ENCODE data around the gene PDE6H.
A peak's percentile ranks its signal among the peaks of the same experiment; 100 is the strongest.

The PDE6H gene

GRCh38 chr12:14927267-14927666 is 45.6 kb upstream of the PDE6H start:
- Histone ChIP-seq H3K4me3 (ENCODE audit: low read length) (no peak overlapping the region), H4K20me1 (ENCODE audit: control insufficient read depth, insufficient read depth, low read depth, low read length) (no peaks in the 10 kb centered on the region), H3K27me3 (ENCODE audit: control insufficient read depth, low read length) (no peaks in the 10 kb centered on the region), H3K27ac (ENCODE audit: low read depth, low read length) (no peak overlapping the region), H3K79me2 (ENCODE audit: control insufficient read depth, low read length) (no peaks in the 10 kb centered on the region), H3K9me3 (ENCODE audit: control insufficient read depth, insufficient read depth, low read length) (no peaks in the 10 kb centered on the region), H3K36me3 (ENCODE audit: control insufficient read depth, low read length) (no peaks in the 10 kb centered on the region), H3F3A (ENCODE audit: control insufficient read depth, insufficient read depth) (no peaks in the 10 kb centered on the region), H3K4me2 (ENCODE audit: low read length) (0 out of 2 replicates have a peak overlapping the region, but pooled peaks have one; percentile 6), H3K9me2 (replicated peaks; ENCODE audit: control insufficient read depth, low read length) (no peaks in the 10 kb centered on the region), H3K4me1 (ENCODE audit: control insufficient read depth, low read length) (peaks cover 18% of the 10 kb centered on the region)
- TF ChIP-seq EZH2phosphoT487 (IDR thresholded peaks at IDR 0.05; ENCODE audit: borderline replicate concordance, low read length) (no peak), CTCF (IDR thresholded peaks at IDR 0.05; ENCODE audit: low read depth, low read length, poor library complexity, severe bottlenecking) (no peak)

GRCh38 chr12:14928931-14929330 is 43.9 kb upstream of the PDE6H start:
- Histone ChIP-seq H3K27me3 (ENCODE audit: control insufficient read depth, low read length) (no peaks in the 10 kb centered on the region), H3K79me2 (ENCODE audit: control insufficient read depth, low read length) (no peaks in the 10 kb centered on the region), H3K9me3 (ENCODE audit: control insufficient read depth, insufficient read depth, low read length) (no peaks in the 10 kb centered on the region), H3K36me3 (ENCODE audit: control insufficient read depth, low read length) (no peaks in the 10 kb centered on the region; the same call in 1 of the 2 replicates), H3F3A (ENCODE audit: control insufficient read depth, insufficient read depth) (no peaks in the 10 kb centered on the region), H3K4me1 (ENCODE audit: control insufficient read depth, low read length) (peaks cover 18% of the 10 kb centered on the region), H3K27ac (ENCODE audit: low read depth, low read length) (no peak overlapping the region), H3K4me3 (ENCODE audit: low read length) (no peak overlapping the region), H3K4me2 (ENCODE audit: low read length) (no peak overlapping the region), H4K20me1 (ENCODE audit: control insufficient read depth, insufficient read depth, low read depth, low read length) (no peaks in the 10 kb centered on the region), H3K9me2 (replicated peaks; ENCODE audit: control insufficient read depth, low read length) (no peaks in the 10 kb centered on the region)
- TF ChIP-seq EZH2phosphoT487 (IDR thresholded peaks at IDR 0.05; ENCODE audit: borderline replicate concordance, low read length): no peak
- TF ChIP-seq CTCF (IDR thresholded peaks at IDR 0.05; ENCODE audit: low read depth, low read length, poor library complexity, severe bottlenecking): no peak

GRCh38 chr12:14930299-14930698 is 42.5 kb upstream of the PDE6H start:
- H3K9me3 ChIP-seq (ENCODE audit: control insufficient read depth, insufficient read depth, low read length): no peaks in the 10 kb centered on the region
- H4K20me1 ChIP-seq (ENCODE audit: control insufficient read depth, insufficient read depth, low read depth, low read length): no peaks in the 10 kb centered on the region
- peaks cover 18% of the 10 kb centered on the region for H3K4me1 ChIP-seq (ENCODE audit: control insufficient read depth, low read length)
- no peak overlapping the region for H3K4me2 ChIP-seq (ENCODE audit: low read length)
- no peaks in the 10 kb centered on the region for H3K9me2 ChIP-seq (replicated peaks; ENCODE audit: control insufficient read depth, low read length)
- no peak overlapping the region for H3K4me3 ChIP-seq (ENCODE audit: low read length)
- no peak overlapping the region for H3K27ac ChIP-seq (ENCODE audit: low read depth, low read length)
- no peaks in the 10 kb centered on the region for H3K79me2 ChIP-seq (ENCODE audit: control insufficient read depth, low read length)
- TF ChIP-seq EZH2phosphoT487 (IDR thresholded peaks at IDR 0.05; ENCODE audit: borderline replicate concordance, low read length) (no peak), CTCF (IDR thresholded peaks at IDR 0.05; ENCODE audit: low read depth, low read length, poor library complexity, severe bottlenecking) (no peak)
- H3F3A ChIP-seq (ENCODE audit: control insufficient read depth, insufficient read depth): no peaks in the 10 kb centered on the region
- H3K27me3 ChIP-seq (ENCODE audit: control insufficient read depth, low read length): no peaks in the 10 kb centered on the region
- peaks cover 4% of the 10 kb centered on the region for H3K36me3 ChIP-seq (ENCODE audit: control insufficient read depth, low read length)

All from DOHH2 (cell line).